Measurements from ENCODE around the gene SCN11A. TPM values are rescaled to one million over a fixed set of nuclear protein-coding genes. Genes with fewer than 3 reads are reported as not detected.

Gene SCN11A
- total RNA-seq, 1 experiment from 2014 or later: not detected

DNA sequence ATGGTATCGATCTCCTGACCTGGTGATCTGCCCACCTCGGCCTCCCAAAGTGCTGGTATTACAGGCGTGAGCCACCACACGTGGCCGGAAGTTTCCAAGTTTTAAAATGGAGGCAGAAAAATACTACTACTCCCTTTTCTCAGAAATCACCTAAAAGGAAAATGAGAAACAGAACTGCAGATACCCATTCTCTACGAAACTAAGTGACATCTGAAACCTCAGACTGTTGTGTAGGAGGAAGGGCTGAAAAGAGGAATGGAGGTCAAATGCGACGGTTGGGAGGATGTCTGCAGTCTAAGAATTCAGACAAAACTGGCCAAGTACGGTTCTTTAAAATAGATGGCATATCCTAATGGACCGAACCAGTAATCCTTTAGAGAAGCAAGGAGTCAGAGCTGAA, 24.2 kb upstream of the SCN11A start:
- TF ChIP-seq TCF7L2 (IDR thresholded peaks at IDR 0.05; ENCODE audit: low read depth, low read length): no peak
- DNase-seq (ENCODE audit: low read depth, low spot score) (no peak), ATAC-seq (no peak)
- Histone ChIP-seq H3K4me3 (ENCODE audit: low read depth in 2 of 2, low read length in 2 of 2) (no peak overlapping the region), H3K9me3 (ENCODE audit: control insufficient read depth, insufficient read depth, low read depth, low read length) (no peaks in the 10 kb centered on the region), H3K36me3 (ENCODE audit: control insufficient read depth, insufficient read depth, low read length) (no peaks in the 10 kb centered on the region), H3K4me1 (ENCODE audit: control insufficient read depth, insufficient read depth, low read length) (no peaks in the 10 kb centered on the region), H3K27ac (ENCODE audit: low read length) (no peak overlapping the region), H3K27me3 (ENCODE audit: control insufficient read depth, insufficient read depth, low read length) (no peaks in the 10 kb centered on the region)
- intact Hi-C loops (cut with micrococcal nuclease; ENCODE audit: unreplicated experiment): no loop called here
- POLR2A ChIA-PET: no interaction called here
- in situ Hi-C loops (cut with HindIII; ENCODE audit: low pct_unique_long_range_greater_than_20kb, low sequenced_read_pairs): no loop called here
- BruUV-seq (replicated peaks): no TSS peak
- CTCF ChIA-PET: no interaction called here

DNA sequence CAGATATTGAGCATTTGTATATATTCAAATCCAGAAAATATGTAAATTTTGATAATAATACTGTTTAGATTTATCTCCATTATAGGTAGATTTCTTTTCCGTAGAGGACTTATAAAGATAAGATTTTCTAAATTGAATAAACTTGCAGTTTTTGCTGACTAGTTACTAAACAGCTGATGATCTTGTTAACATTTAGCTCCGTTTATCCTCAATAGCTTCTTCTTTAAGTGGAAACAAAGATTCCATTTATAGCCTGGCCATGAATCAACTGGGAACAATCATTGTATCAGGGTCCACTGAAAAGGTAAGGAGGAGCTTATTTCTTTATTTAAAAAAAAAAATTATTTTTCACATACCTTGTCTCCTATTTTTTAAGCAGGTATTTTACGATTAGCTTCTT, 16.8 kb upstream of the SCN11A start:
- TF ChIP-seq SIN3A (IDR thresholded peaks at IDR 0.05; ENCODE audit: borderline replicate concordance, insufficient read depth, low read depth, low read length) (no peak), TCF7L2 (IDR thresholded peaks at IDR 0.05; ENCODE audit: low read depth, low read length) (no peak), POLR2AphosphoS5 (IDR thresholded peaks at IDR 0.05; ENCODE audit: low read depth, low read length) (no peak)
- TF ChIP-seq, protein P1, sequence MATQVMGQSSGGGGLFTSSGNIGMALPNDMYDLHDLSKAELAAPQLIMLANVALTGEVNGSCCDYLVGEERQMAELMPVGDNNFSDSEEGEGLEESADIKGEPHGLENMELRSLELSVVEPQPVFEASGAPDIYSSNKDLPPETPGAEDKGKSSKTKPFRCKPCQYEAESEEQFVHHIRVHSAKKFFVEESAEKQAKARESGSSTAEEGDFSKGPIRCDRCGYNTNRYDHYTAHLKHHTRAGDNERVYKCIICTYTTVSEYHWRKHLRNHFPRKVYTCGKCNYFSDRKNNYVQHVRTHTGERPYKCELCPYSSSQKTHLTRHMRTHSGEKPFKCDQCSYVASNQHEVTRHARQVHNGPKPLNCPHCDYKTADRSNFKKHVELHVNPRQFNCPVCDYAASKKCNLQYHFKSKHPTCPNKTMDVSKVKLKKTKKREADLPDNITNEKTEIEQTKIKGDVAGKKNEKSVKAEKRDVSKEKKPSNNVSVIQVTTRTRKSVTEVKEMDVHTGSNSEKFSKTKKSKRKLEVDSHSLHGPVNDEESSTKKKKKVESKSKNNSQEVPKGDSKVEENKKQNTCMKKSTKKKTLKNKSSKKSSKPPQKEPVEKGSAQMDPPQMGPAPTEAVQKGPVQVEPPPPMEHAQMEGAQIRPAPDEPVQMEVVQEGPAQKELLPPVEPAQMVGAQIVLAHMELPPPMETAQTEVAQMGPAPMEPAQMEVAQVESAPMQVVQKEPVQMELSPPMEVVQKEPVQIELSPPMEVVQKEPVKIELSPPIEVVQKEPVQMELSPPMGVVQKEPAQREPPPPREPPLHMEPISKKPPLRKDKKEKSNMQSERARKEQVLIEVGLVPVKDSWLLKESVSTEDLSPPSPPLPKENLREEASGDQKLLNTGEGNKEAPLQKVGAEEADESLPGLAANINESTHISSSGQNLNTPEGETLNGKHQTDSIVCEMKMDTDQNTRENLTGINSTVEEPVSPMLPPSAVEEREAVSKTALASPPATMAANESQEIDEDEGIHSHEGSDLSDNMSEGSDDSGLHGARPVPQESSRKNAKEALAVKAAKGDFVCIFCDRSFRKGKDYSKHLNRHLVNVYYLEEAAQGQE (IDR thresholded peaks at IDR 0.05; ENCODE audit: insufficient read depth in 1 of 2, low read depth in 2 of 2, low read length in 1 of 2): no peak
- TF ChIP-seq, protein P2, sequence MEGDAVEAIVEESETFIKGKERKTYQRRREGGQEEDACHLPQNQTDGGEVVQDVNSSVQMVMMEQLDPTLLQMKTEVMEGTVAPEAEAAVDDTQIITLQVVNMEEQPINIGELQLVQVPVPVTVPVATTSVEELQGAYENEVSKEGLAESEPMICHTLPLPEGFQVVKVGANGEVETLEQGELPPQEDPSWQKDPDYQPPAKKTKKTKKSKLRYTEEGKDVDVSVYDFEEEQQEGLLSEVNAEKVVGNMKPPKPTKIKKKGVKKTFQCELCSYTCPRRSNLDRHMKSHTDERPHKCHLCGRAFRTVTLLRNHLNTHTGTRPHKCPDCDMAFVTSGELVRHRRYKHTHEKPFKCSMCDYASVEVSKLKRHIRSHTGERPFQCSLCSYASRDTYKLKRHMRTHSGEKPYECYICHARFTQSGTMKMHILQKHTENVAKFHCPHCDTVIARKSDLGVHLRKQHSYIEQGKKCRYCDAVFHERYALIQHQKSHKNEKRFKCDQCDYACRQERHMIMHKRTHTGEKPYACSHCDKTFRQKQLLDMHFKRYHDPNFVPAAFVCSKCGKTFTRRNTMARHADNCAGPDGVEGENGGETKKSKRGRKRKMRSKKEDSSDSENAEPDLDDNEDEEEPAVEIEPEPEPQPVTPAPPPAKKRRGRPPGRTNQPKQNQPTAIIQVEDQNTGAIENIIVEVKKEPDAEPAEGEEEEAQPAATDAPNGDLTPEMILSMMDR (IDR thresholded peaks at IDR 0.05): no peak
- no peaks in the 10 kb centered on the region; the same call in 1 of the 2 replicates for H3K4me1 ChIP-seq (ENCODE audit: control insufficient read depth, insufficient read depth, low read length)
- CTCF ChIA-PET: interaction anchor here (0.6 kb wide), 1 partner anchor 121 kb away, joined by 4 read pairs; no protein-coding TSS in a partner anchor
- in situ Hi-C loops (cut with HindIII; ENCODE audit: low pct_unique_long_range_greater_than_20kb, low sequenced_read_pairs): no loop called here
- POLR2A ChIA-PET: no interaction called here
- H3K27ac ChIP-seq (ENCODE audit: low read length): no peak overlapping the region
- no peak for DNase-seq (ENCODE audit: low read depth, low spot score)
- no peak for ATAC-seq
- no peaks in the 10 kb centered on the region for H3K36me3 ChIP-seq (ENCODE audit: control insufficient read depth, insufficient read depth, low read length)
- no peaks in the 10 kb centered on the region for H3K9me3 ChIP-seq (ENCODE audit: control insufficient read depth, insufficient read depth, low read depth, low read length)
- no peak overlapping the region for H3K4me3 ChIP-seq (ENCODE audit: low read depth in 2 of 2, low read length in 2 of 2)
- intact Hi-C loops (cut with micrococcal nuclease; ENCODE audit: unreplicated experiment): no loop called here
- H3K27me3 ChIP-seq (ENCODE audit: control insufficient read depth, insufficient read depth, low read length): no peaks in the 10 kb centered on the region
- BruUV-seq (replicated peaks): no TSS peak

DNA sequence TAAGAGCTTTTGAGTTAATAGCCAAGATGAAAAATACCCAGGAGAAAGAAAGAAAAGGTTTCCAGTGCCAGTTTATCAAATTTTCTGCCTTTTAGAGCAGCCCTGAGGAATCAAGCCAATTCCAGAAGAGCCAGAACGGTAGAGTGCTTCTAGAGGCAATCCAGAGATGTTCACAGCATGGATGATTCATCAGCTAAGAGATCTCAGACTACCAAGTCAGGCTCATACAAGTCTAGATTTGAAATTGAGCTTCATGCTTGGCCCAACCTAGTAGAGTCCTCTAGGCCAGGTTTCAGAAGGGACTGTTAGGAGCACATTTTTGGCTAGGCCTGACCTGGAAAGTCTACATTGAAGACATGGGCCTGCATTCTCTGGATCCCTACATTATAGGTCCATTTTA, 15.5 kb upstream of the SCN11A start:
- POLR2A ChIA-PET: no interaction called here
- no peaks in the 10 kb centered on the region for H3K9me3 ChIP-seq (ENCODE audit: control insufficient read depth, insufficient read depth, low read depth, low read length)
- H3K4me3 ChIP-seq (ENCODE audit: low read depth in 2 of 2, low read length in 2 of 2): no peak overlapping the region
- no peaks in the 10 kb centered on the region; the same call in 1 of the 2 replicates for H3K4me1 ChIP-seq (ENCODE audit: control insufficient read depth, insufficient read depth, low read length)
- in situ Hi-C loops (cut with HindIII; ENCODE audit: low pct_unique_long_range_greater_than_20kb, low sequenced_read_pairs): no loop called here
- no TSS peak for BruUV-seq (replicated peaks)
- intact Hi-C loops (cut with micrococcal nuclease; ENCODE audit: unreplicated experiment): no loop called here
- no peaks in the 10 kb centered on the region for H3K36me3 ChIP-seq (ENCODE audit: control insufficient read depth, insufficient read depth, low read length)
- no peaks in the 10 kb centered on the region for H3K27me3 ChIP-seq (ENCODE audit: control insufficient read depth, insufficient read depth, low read length)
- DNase-seq (ENCODE audit: low read depth, low spot score) (no peak), ATAC-seq (no peak)
- CTCF ChIA-PET: interaction anchor here (0.6 kb wide), 1 partner anchor 403 kb away, joined by 4 read pairs; no protein-coding TSS in a partner anchor
- TF ChIP-seq SIN3A (IDR thresholded peaks at IDR 0.05; ENCODE audit: borderline replicate concordance, insufficient read depth, low read depth, low read length): no peak
- no peak for TF ChIP-seq POLR2AphosphoS5 (IDR thresholded peaks at IDR 0.05; ENCODE audit: low read depth, low read length)
- no peak for TF ChIP-seq TCF7L2 (IDR thresholded peaks at IDR 0.05; ENCODE audit: low read depth, low read length)
- TF ChIP-seq, protein P1 (IDR thresholded peaks at IDR 0.05; ENCODE audit: insufficient read depth in 1 of 2, low read depth in 2 of 2, low read length in 1 of 2): no peak
- TF ChIP-seq, protein P2 (IDR thresholded peaks at IDR 0.05): no peak
- no peak overlapping the region for H3K27ac ChIP-seq (ENCODE audit: low read length)
